ENCODE measurements around the gene IL1RAPL1. TPM values are rescaled to one million over a fixed set of nuclear protein-coding genes. Genes with fewer than 3 reads are reported as not detected.

Gene IL1RAPL1
- total RNA-seq, 1 donor from 2014 or later: not detected

DNA sequence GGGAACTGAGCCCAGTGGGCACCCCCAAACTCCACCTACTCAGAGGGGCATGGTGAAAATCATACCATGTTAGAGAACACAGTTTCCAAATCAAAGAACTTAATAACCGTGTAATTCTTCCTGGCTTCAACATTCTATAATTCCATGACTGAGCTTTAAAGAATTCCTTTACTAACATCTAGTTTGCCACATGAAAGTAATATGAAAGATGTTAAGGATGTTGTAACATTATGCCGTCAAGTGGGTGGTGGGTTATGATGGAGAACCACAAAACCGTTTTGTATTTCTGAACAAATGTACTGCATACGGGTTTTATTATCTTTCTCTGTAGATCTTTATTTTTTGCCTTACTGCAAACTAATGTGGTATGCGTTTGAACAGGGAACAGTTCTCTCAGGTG, 1079.1 kb downstream of the IL1RAPL1 start:
- no peak for DNase-seq (ENCODE audit: low read depth)
- no peak overlapping the region for H3K4me3 ChIP-seq (ENCODE audit: low read depth, low read length)
- TF ChIP-seq, protein P1, sequence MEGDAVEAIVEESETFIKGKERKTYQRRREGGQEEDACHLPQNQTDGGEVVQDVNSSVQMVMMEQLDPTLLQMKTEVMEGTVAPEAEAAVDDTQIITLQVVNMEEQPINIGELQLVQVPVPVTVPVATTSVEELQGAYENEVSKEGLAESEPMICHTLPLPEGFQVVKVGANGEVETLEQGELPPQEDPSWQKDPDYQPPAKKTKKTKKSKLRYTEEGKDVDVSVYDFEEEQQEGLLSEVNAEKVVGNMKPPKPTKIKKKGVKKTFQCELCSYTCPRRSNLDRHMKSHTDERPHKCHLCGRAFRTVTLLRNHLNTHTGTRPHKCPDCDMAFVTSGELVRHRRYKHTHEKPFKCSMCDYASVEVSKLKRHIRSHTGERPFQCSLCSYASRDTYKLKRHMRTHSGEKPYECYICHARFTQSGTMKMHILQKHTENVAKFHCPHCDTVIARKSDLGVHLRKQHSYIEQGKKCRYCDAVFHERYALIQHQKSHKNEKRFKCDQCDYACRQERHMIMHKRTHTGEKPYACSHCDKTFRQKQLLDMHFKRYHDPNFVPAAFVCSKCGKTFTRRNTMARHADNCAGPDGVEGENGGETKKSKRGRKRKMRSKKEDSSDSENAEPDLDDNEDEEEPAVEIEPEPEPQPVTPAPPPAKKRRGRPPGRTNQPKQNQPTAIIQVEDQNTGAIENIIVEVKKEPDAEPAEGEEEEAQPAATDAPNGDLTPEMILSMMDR (conservative IDR thresholded peaks at IDR 0.05; ENCODE audit: low read depth, low read length): no peak

- H3K4me3 ChIP-seq (ENCODE audit: low read depth, low read length): no peak overlapping the region
- TF ChIP-seq, protein P1 (conservative IDR thresholded peaks at IDR 0.05; ENCODE audit: low read depth, low read length): no peak
- DNase-seq (ENCODE audit: low read depth): no peak
Observed at GRCh38 chrX:29671421-29671820, 1084.2 kb downstream of the IL1RAPL1 start.

DNA sequence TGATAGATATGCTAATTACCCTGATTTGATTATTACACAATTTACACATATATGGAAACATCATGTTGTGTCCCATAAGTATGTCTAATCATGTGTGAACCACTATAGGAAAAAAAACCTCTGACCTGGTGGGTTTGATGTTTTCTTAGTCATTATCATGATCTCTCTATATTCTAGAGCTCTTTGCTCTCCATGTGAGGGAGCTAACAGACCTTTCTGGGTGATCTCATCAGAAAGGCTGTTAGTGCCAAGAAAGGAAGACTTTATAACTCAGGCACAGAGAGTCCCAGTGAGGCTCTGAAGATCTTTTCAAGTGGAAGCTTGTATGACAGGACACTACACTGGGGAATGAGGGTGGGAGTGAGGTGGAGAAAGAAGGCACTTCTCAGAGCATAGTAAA, 1100.4 kb downstream of the IL1RAPL1 start:
- H3K4me3 ChIP-seq (ENCODE audit: low read depth, low read length): no peak overlapping the region
- DNase-seq (ENCODE audit: low read depth): no peak
- TF ChIP-seq, protein P1 (conservative IDR thresholded peaks at IDR 0.05; ENCODE audit: low read depth, low read length): peak; percentile 40

DNA sequence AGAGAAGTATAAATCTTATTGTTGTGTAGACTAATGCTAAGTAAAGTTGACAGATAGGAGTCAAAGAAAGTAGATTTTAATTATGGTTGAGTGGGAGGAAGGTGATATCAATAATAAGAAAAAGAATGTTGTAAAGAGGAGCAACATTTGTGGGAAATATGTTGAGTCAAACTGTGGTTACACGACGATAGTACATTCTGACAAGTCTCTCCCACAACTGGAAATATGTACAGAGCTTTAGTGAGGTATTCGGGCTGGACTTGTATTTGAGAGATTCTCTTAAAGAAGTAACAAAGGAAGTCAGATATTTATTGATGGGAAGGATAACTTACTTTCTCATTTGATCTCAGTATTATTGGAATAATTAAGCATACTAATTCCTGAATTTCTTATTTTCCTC, 1102.8 kb downstream of the IL1RAPL1 start:
- DNase-seq (ENCODE audit: low read depth): no peak
- H3K4me3 ChIP-seq (ENCODE audit: low read depth, low read length): no peak overlapping the region
- TF ChIP-seq, protein P1 (conservative IDR thresholded peaks at IDR 0.05; ENCODE audit: low read depth, low read length): no peak

- TF ChIP-seq, protein P1 (conservative IDR thresholded peaks at IDR 0.05; ENCODE audit: low read depth, low read length): no peak
- DNase-seq (ENCODE audit: low read depth): no peak
- H3K4me3 ChIP-seq (ENCODE audit: low read depth, low read length): no peak overlapping the region
Observed at GRCh38 chrX:29691044-29691443, 1103.8 kb downstream of the IL1RAPL1 start.

DNA sequence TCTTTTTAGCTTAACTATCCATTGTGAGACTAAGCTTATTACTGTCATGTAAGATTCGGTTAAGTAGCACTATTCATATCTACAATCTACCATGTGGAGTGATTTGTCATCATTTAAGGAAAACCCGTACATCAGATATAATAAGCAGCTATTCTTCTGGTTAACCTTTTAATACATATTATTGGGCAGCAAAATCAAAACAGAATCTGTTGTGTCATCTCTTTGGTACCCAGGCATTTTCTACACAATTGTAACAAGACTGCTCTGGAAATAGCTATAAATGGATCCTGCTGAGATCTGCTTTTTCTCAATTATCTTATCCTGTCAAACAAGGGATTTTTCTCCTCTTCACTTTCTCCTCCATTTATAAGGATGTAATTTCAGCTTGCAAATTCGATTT, 1106.7 kb downstream of the IL1RAPL1 start:
- DNase-seq (ENCODE audit: low read depth): no peak
- TF ChIP-seq, protein P1 (conservative IDR thresholded peaks at IDR 0.05; ENCODE audit: low read depth, low read length): no peak
- H3K4me3 ChIP-seq (ENCODE audit: low read depth, low read length): no peak overlapping the region

- DNase-seq (ENCODE audit: low read depth): no peak
- TF ChIP-seq, protein P1 (conservative IDR thresholded peaks at IDR 0.05; ENCODE audit: low read depth, low read length): no peak
- no peak overlapping the region for H3K4me3 ChIP-seq (ENCODE audit: low read depth, low read length)
Observed at GRCh38 chrX:29699239-29699638, 1112.0 kb downstream of the IL1RAPL1 start.

Measured in epithelial cell of proximal tubule (primary cell).